Loucy (cell line): ENCODE results near the gene PRMT3.

ENCODE experiments used
- EZH2phosphoT487 ChIP-seq: fragments of 200-600 bp; IDR thresholded peaks from 2 replicates; pipeline ENCODE4 v1.6.1; 2018; ENCODE audit warnings: antibody characterized with exemption, mild to moderate bottlenecking, moderate library complexity, borderline replicate concordance
- TF ChIP-seq, protein P1 (sequence below): fragments of 200-600 bp; sonication (generic); conservative IDR thresholded peaks from 2 replicates; pipeline ENCODE4 v1.5.1; 2014; ENCODE audit warnings: mild to moderate bottlenecking, antibody characterized with exemption, low read length

DNA sequence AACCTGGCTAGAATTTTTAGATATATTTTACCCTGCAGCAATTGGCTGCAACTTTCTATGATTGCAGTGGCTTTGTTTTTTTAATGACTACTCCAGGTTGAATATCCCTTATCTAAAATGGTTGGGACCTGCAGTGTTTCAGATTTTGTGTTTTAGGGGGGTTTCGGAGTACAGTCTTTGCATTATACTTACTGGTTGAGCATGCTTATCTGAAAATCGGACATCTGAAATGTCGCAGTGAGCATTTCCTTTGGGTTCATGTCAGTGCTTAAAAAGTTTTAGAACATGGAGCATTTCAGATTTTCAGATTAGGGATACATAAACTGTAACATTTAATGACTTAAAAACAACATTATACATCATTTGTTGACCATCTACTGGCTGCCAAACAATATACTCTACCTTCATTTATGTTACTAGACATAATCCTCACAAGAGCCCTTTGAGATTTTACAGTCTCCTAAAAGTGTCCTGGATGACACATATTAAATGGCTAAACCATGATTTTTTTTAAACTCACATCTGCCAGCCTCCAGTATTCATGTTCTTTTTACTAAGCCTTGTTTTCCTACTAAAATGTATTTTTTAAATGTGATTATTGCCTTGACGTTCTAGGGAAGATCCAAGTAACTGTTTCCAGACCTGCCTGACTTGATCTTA, 66.3 kb downstream of the PRMT3 start:
- TF ChIP-seq, protein P1, sequence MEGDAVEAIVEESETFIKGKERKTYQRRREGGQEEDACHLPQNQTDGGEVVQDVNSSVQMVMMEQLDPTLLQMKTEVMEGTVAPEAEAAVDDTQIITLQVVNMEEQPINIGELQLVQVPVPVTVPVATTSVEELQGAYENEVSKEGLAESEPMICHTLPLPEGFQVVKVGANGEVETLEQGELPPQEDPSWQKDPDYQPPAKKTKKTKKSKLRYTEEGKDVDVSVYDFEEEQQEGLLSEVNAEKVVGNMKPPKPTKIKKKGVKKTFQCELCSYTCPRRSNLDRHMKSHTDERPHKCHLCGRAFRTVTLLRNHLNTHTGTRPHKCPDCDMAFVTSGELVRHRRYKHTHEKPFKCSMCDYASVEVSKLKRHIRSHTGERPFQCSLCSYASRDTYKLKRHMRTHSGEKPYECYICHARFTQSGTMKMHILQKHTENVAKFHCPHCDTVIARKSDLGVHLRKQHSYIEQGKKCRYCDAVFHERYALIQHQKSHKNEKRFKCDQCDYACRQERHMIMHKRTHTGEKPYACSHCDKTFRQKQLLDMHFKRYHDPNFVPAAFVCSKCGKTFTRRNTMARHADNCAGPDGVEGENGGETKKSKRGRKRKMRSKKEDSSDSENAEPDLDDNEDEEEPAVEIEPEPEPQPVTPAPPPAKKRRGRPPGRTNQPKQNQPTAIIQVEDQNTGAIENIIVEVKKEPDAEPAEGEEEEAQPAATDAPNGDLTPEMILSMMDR = no peak
- no peak for TF ChIP-seq EZH2phosphoT487
